GM19395 (cell line): ENCODE results near the gene PRXL2C.

Experiments used
- ATAC-seq: cut with Tn5 transposase; IDR thresholded peaks from one replicate; pipeline ENCODE4 v1.9.1; 2021; ENCODE audit warnings: mild to moderate bottlenecking, moderate library complexity; ENCODE audit not compliant: unreplicated experiment

PRXL2C gene

DNA sequence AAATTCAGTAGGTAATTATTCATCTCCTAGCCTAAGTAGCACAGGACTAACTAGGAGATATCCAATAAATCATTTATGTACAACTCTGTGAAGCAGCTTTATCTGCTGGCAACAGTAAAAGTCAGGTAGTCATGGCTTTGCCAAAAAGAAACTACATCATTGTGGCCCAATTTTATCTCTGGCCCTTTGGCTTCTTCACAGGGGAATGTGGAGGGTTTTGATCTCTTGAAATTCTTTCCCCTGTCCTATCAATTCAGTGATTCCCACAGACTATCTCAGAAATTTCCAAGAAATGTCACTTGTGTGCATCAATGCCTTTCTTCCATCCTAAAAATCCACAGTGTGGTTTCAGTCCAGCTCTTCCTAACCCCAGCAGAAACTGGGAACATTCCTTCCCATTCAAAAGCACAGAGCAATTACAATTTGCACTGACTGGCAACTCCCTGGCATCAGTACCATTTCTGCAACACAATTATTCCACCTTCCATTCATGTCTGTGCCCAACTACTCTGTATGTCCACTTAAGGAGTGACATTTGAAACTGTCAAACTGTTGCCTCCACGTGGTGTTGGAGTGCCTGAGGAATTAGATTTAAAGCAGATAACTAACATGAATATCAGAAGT lies 42.0 kb downstream of the PRXL2C start:
- ATAC-seq: no peak

DNA sequence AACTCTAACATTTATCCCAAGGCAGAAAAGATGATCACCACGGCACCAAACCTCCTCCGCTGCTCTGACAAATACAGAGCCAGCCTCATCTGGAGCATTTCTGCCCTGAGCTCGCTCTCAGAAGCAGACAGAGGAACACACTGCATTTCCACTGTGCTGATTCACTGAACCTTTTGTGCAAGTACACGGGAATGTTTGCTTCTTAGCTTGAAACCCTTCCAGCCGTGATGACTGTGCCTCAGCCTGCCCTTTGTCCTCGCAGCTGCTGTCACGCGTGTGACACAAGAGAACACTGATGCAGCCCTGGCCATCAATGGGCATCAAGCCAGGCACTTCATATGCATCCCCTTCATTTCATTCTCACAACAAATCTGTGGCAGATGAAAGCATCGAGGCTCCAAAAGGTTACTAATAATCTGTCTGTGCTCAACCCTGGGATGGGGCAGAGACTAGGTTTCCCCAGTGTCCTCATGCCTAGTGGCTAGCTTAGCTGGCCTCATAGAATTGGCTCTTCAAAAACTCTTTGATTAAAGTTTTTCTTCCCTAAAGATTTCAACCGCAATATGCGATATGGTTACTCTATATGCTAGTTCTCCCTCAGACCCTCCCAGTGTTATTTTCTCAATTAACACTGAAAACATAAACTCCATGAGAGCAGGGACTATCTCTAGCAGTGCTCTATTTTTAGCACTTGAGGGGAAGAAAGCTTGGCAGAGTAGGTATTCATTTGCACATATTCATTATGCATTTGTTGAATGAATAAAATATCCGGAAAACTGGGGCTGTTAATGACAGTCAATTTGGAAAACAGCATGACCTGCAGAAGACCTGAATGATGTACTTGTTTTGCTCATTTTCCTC lies 42.8 kb downstream of the PRXL2C start:
- ATAC-seq: no peak

DNA sequence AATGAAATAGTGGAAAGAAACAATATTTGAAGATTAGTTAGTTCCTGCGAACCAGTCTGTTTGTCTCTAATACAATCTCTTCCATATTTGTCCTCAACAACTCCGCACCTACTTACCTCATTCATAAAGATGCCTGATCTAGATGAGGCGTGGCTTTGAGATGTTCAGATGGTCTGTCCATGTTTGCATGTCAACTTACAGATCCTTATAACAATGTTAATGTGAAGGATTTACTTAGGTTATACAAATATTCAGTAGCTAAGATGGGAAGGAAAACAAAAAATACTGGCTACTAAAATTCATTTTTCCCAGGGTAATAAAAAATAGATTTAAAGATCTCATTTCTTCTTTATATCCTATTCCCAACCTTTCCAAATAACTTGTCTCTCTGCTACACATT lies 43.8 kb downstream of the PRXL2C start:
- ATAC-seq: no peak

DNA sequence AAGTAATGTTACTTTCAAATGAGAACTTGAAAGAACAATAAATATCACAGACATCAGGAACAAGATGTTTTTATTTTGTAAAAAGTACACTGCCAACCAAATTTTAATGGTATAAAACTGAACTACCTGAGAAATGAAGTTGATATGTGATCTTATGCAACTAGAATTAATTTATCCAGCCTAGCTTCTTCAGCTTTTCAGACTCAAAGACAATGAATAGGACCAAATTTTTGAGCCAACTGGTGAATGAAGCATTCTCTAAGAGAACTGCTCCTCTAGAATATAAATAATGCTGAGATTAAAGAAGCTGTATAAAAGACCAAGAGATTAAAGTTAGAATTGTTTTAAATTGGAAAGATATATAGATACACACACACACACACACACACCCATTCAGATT lies 45.4 kb downstream of the PRXL2C start:
- no peak for ATAC-seq

DNA sequence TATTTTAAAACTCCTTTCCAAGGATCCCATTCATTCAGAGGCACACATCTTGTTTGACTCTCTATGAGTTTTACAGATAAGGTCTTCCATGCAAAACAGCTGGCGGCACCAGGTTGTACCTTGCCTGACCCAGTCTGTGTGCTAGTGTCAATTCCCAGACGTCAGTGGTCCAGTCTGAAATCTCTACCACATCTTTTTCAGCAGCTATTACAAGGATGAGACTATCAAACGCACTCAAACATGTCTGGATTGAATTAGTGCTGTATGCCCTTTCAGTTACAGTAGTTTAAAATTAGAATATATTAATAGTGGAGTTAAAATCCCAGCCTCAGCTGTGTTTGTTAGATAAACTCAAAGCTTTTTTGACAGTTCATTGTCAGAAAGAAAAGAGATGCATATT lies 47.1 kb downstream of the PRXL2C start:
- no peak for ATAC-seq

DNA sequence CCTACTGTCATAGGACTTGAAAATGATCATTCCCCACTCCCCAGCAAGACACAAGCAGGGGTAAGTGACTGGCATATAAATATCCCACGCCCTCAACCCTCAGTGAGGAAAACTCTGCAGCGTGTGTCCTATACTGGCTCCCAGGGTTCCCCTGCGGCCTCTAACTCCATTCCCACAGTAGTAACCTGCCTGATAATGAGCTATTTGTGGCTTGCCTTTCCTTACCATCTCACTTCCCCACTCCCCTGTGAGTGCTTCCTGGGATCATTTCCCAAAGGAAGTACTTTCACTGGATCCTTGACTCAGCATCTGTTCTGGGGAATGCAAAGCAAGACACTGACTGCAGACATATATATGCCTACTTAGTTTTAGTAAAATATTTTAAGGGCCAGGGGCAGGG lies 49.8 kb downstream of the PRXL2C start:
- ATAC-seq: no peak

DNA sequence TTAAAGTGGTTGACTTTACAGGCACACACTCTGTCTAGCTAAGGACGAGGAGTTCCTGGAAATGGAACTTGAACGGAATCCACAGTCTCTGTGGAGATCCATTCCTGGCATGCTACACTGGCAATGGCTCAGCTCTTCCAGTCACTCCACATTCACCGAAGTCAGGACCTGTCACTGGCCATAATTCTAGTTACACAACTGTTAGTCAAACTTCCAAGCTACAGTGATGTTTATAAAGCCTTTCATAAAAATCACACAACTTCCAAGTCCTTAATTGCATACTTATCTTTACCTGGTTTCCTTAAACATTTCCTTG lies 51.2 kb downstream of the PRXL2C start:
- no peak for ATAC-seq

DNA sequence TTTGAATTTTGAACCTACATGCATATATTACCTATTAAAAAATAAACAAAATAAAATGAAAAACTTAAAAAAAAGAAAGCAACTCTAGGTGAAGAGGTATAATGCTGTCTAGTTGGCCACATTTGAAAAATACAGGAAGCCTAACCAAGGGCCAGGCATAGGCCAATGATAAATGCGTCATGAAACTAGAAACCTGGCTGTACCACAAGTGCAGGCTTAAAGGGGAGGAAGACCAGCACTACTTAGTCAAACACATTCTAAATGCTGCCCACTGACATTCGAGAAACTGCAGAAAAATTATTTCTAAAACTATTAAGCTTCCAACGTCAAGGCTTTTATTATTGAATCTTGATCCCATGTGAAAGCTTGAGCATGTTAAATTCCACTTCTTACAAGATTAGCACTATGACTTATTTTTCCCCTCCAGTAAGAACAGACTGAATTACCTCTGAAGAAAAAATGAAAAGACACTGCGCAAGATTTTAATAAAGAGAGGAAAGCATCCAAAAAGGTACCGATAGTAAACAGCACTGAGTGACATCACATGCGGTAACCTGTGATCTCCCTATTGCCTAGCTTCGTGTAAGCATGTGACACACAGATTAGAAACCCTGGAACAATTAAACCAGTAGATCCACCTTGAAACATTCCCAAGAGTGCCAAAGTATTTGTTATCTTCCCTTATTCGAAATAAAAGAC lies 51.7 kb downstream of the PRXL2C start:
- no peak for ATAC-seq

DNA sequence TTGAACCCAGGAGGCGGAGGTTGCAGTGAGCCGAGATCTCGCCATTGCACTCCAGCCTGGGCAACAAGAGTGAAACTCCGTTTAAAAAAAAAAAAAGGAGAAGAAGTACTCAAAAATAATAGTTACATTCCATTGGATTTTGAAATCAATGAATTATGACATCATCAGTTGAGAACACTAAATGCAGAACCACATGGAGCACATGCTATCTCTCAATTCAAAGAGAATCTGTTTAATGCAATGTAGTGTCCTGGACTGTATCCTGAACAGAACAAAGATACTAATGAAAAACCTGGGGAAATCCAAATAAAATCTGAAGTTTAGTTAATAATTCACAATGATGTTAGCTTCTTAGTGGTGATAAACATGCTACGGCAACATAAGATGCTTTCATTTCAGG lies 55.8 kb downstream of the PRXL2C start:
- no peak for ATAC-seq

DNA sequence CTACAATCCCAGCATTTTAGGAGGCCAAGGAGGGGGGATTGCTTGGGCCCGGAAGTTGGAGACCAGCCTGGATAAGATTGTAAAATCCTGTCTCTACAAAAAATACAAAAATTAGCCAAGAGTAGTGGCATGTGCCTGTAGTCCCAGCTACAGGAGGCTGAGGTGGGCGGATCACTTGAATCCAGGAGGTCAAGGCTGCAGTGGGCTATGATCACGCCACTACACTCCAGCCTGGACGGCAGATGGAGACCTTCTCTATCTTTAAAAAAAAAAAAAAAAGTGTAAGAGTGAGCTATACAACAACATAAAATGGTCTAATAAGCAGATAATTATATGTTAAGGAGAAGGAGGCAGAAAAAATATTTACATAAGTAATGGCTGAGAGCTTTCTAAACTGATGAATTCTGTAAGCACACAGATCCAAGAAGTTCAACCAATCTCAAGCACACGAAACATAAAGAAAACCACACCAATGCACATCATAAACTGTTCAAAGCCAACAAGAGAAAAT lies 58.5 kb downstream of the PRXL2C start:
- ATAC-seq: no peak
